Stimulated activated CD8-positive, alpha-beta memory T cell treated with anti-CD3 and anti-CD28 coated beads, Interleukin-15, amount 100 ng/mL, for 1 hour (primary cell): ENCODE results near the gene LITAF.
"Not testable (repeated sequence)": the region's sequence is repeated elsewhere in the genome, so short reads cannot be mapped to it uniquely, and the experiment has no call there.

Experiments used
- DNase-seq: peaks from one replicate; pipeline ENCODE4 v3.0.0-alpha.2; 2020; ENCODE audit warnings: low read depth

LITAF gene

DNA sequence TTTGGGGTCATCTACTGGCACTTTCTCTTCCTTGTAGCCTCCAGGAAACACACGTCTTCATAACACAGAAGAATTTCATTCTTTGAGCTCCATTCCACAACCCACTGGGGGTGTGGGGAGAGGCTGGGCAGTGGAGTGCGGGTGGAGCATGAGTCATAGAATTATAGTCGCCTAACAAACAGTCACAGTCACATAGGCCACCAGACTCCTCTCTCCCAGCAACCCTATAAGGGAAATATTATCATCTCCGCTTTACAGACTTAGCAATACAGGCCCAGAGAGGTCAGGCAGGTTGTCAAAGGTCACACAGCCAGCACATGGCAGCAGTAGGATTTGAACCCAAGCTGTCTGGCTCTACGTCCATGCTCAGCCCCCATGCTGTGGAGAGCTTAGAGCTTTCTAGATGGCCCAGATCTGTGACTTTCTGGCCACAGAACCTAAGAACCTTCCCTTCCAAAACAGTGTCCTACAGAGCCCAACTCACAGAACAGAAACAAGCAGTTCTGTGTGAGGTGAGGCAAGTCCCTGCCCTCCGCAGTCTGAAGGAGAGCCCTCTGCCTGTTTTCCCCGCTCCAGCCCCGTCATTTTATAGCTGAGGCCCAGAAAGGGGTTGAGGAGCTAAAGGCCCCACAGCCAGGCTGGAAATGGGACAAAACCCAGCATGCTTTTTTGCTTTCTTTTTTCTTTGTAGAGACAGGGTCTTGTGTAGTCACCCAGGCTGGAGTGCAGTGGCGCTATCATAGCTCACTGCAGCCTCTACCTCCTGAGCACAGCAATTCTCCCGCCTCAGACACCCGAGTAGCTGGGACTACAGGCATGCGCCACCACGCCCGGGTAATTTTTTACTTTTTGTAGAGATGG, 10.7 kb upstream of the LITAF start:
- no peak for DNase-seq

DNA sequence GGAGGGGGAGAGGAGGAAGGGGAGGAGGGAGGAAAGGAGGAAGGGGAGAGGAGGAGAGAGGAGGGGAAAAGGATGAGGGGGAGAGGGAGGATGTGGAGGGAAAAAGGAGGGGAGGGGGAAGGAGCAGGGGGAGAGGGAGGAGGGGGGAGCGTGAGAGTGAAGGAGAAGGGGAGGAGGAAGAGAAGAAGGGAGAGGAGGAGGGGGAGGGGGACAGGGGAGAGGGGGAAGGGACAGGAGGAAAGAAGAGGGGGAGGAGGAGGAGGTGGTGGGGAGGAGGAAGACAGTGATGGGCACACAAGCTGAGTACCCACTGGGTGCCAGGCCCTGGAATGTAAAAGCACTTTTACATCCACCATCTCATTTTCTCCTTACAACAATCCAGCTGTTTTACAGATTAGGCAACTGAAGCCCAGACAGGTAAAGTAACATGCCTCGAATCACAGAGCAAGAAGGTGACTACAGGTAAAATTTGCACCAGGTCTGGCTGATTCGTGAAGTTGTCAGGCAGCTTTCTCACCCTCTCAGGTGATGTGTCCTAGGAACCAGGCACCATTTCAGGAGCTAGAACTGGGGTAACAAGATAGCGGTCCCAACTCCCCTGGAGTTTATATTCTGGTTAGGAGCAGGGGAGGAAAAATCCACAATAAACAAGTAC, 10.0 kb upstream of the LITAF start:
- DNase-seq = no peak

- DNase-seq = no peak
Observed at GRCh38 chr16:11593581-11593980, 6.9 kb upstream of the LITAF start.

- not testable (repeated sequence) for DNase-seq
Observed at GRCh38 chr16:11593076-11593475, 6.4 kb upstream of the LITAF start.

GRCh38 chr16:11591630-11592029, 4.9 kb upstream of the LITAF start:
- DNase-seq = not testable (repeated sequence)

GRCh38 chr16:11589198-11589550, 2.5 kb upstream of the LITAF start:
- no peak for DNase-seq

GRCh38 chr16:11588321-11589197, 1.8 kb upstream of the LITAF start:
- DNase-seq = no peak

- DNase-seq = no peak
Observed at GRCh38 chr16:11587643-11588247, 1.0 kb upstream of the LITAF start.

- no peak for DNase-seq
Observed at GRCh38 chr16:11586378-11586855, 302 bp downstream of the LITAF start.

DNA sequence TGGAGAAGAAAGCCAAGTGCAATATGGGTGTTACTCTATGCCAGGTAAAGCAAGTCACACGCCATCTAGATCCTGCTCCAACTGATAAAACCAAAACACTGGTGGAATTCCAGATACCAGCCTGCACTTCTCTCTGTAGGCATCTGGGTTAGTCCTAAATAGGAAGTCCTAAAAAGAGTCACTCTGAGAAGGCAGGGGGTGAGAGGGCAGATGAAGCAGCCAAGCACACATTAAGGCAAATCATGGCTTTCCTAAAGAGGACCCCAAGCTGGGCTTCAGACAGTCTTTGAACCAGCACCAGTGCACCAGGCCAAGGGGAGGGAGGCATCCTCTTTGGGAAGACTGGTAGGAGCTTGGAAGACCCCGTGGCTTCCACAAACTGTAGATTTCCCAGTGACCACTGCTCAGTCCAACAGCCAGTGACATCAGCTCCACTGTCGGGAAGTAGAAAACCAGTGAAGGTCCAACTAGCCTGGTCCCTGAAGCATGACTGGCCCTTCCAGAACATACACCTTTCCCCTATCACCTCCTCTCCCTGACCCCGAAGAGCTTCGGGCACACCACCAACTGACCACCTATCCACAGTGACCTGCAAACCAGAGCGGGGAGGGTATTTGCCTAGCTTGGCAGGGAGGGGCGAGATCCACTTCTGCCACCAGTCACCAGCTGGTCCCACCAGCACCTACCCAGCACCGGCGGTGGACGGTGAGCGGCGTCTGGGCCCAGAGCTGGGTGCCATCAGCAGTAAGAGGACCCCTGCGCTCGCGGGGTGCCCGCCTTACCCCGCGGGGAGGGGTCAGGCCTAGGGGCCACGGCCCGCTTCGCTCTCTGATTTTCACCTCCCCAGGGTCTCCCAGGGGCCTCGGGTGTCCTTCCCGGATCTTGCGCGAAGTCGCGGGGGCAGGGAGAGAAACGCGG, 1.0 kb downstream of the LITAF start:
- DNase-seq = no peak

DNA sequence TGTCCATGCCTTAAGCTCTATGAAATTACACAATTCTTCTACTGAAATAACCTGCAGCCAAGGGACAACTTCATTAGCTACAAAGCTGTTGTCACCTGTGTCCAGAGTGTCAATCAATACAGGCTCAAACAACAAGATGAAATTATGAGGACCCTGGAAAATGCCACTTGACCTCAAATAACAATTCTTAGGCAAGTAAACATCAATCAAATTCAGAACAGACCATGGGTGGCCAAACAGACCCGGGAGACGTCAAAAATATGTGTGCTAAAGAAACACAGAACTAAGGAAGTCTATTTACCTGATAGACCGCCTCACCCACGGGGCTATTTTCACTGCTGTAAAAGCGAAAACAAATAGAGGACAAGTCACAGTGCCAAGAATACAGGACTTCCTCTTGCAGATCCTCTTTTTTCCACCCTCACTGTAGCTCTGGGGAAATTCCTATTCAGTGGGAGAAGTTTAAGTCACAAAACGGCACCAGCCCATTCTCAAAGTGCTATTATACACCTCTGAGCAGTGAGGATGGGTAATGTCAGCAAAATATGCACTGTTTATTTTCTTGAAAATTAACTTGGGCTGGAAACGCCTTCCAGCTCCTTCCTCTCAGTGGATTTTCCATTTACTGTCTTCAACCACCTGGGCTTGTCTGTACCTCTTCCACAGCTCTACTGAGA, 2.7 kb downstream of the LITAF start:
- no peak for DNase-seq

GRCh38 chr16:11583166-11583565, 3.6 kb downstream of the LITAF start:
- no peak for DNase-seq

- no peak for DNase-seq
Observed at GRCh38 chr16:11582157-11582814, 4.4 kb downstream of the LITAF start.

DNA sequence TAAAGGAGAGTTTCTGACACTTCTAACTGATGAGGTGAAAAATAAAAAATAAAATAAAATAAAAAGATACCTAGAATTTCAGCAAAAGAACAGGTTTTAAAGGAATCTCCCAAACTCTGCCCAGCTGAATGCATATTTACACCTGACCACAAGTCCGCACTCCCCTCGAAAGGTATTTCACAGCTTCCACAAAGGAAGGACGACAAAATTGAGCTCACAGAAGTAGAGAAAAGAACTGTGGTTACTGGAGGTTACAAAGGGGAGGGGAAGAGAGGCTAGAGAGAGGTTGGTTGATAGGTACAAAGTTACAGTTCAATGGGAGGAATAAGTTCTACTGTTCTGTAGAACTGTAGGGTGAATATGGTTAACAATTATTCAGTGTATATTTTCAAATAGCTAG, 5.0 kb downstream of the LITAF start:
- DNase-seq = no peak

DNA sequence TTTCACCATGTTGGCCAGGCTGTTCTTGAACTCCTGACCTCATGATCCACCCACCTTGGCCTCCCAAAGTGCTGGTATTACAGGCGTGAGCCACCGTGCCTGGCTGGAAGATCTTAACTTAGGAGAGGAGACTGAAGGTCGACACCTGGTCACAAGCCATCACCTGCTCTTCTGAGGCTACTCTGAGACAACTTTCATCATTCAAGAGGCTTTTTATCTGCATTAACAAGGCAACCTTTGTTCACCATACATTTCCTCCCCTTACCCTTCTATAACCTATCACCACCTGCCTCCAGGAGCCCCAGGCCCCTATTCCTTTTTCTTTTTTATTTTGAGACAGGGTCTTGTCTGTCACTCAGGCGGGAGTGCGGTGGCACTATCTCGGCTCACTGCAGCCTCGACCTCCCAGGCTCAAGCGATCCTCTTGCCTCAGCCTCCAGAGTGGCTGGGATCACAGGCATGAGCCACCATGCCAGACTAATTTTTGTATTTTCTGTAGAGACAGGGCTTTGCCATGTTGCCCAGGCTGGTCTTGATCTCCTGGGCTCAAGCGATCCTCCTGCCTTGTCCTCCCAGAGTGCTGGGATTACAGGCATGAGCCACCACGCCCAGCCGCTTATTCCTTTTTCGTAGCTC, 6.2 kb downstream of the LITAF start:
- DNase-seq = no peak

- not testable (repeated sequence) for DNase-seq
Observed at GRCh38 chr16:11577290-11577660, 9.4 kb downstream of the LITAF start.

DNA sequence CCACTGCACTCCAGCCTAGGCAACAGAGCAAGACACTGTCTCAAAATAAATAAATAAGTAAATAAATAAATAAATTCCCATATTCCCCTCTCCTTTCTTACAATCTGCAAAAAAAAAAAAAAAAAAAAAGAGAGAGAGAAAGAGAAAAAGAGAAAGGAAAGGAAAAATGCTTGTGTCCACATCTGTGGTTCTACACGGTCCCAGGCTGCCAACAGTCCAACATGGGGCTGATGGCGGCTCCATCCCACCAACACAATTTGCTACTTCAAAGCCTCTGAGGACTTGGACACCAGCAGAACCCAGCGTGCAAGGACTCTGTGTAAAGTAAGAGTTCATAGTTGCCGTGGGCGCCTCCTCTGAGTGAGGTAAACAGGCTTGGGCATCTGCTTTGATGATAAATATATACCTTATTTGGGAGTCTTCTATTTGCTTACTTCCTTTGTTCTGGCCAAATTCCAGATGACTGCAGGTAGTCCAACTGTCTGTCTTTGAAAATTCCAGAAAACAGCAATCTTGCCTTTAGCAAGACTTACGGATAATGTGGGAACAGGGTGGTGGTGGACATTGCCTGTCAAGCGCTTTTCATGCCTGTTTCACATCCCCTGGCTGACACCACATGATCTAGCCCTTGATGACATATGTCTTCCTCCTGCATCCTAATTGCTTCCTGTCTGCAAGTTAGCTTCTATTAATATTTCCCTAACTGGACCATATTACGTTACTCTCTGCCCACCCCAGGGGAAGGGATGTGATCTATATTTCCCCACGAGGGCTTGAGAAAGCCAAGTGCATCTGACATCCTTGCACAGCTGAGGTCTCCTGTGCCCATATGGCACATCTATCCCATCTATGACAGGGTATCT, 10.1 kb downstream of the LITAF start:
- no peak for DNase-seq

DNA sequence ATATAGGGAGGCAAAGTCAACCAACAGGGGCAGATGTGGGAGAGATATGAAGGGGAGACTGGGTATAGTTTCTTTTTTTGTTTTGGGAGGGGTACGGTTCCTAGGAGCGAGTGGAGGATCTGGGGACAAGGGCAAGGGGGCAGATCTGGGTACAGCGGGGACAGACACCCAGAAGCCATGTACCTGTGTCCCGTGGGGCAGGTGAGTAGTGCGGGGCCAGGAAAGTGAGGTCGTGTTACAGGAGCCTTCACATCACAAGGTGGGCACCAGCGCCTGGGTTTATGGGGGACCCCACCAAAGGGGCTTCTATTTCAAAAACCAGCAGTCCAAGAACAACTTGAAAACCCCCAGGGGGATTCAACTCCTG, 11.5 kb downstream of the LITAF start:
- no peak for DNase-seq
